GM12872 (cell line): ENCODE data around the gene NCKAP5.

Source experiments
- CTCF ChIP-seq: IDR thresholded peaks from 3 replicates; pipeline ENCODE4 v1.5.1; 2011; ENCODE audit warnings: low read depth, mild to moderate bottlenecking, low read length, moderate library complexity; ENCODE audit not compliant: insufficient read depth

Gene NCKAP5

GRCh38 chr2:133513893-133514292 is 54.4 kb downstream of the NCKAP5 start:
- TF ChIP-seq CTCF, result no peak

GRCh38 chr2:133512121-133512520 is 56.1 kb downstream of the NCKAP5 start:
- TF ChIP-seq CTCF, result no peak

GRCh38 chr2:133511679-133512078 is 56.6 kb downstream of the NCKAP5 start:
- TF ChIP-seq CTCF, result no peak

- no peak for TF ChIP-seq CTCF
Observed at GRCh38 chr2:133509777-133510176, 58.5 kb downstream of the NCKAP5 start.

GRCh38 chr2:133508546-133509165 is 59.6 kb downstream of the NCKAP5 start:
- TF ChIP-seq CTCF, result no peak

- TF ChIP-seq CTCF, result no peak
Observed at GRCh38 chr2:133506996-133507395, 61.3 kb downstream of the NCKAP5 start.

- TF ChIP-seq CTCF, result no peak
Observed at GRCh38 chr2:133504566-133505505, 63.4 kb downstream of the NCKAP5 start.
